ENCODE measurements around the gene NUDT1.
A peak's percentile ranks its signal among the peaks of the same experiment; 100 is the strongest.

NUDT1 gene

DNA sequence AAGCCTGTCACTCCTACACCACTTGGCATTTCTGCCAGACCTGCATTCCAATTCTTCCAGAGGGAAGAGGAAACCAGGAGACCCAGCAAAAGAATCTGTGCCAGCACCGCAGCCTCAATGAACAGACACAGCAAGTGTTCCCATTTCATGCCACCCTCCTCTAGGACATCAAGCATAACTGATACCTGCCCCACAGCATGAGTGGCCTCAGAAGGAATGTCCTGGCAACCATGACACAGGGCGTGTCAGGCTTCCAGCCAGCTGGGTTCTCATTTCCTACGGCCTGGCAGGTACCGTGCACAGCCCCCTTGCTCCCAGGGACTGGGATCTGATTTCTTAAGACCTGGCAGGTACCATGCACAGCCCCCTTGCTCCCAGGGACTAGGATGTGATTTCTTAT lies 17.1 kb upstream of the NUDT1 start:
- no peak for DNase-seq

GRCh38 chr7:2225336-2225735 lies 16.7 kb upstream of the NUDT1 start:
- DNase-seq, result no peak

DNA sequence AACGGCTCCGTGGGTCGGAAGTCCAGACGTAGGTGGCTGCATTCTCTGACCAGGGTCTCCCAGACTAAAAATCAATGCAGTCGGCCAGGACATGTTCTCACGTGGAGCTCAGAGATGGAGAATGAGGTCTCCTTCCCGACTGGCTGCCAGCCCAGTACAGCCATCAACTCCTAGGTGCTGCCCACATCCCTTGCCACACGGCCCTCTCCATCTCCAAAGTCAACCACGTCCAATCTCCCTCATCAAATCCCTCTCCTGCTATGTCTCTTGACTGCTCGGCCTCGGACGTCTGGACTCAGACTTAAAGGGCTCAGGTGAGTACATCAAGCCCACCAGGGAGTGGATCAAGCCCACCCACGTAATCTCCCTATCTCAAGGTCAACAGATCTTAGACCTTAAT lies 16.2 kb upstream of the NUDT1 start:
- DNase-seq, result no peak

- DNase-seq, result no peak
These were observed 14.3 kb upstream of the NUDT1 start for GRCh38 chr7:2227699-2228098.

- no peak for DNase-seq
These were observed 13.1 kb upstream of the NUDT1 start for GRCh38 chr7:2228921-2229320.

GRCh38 chr7:2229467-2229866 lies 12.6 kb upstream of the NUDT1 start:
- no peak for DNase-seq

DNA sequence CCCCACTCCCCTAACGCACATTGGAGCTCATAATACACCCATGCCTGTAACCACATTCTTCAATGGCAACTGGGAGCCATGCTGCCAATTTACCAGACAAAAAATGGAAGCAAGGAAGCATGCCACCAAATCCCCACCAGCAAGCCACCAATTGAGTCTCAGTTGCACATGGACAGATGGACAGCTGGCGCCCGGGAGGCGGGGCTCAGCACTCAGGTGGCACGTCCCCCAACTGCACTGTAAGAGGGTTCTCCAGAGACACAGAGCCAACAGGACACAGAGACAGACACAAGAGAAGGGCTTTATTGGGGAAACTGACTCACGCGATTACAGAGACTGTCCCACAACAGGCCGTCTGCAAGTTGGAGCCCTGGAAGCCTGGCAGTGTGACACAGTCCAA lies 11.8 kb upstream of the NUDT1 start:
- DNase-seq, result no peak

GRCh38 chr7:2230882-2231281 lies 11.1 kb upstream of the NUDT1 start:
- no peak for DNase-seq

DNA sequence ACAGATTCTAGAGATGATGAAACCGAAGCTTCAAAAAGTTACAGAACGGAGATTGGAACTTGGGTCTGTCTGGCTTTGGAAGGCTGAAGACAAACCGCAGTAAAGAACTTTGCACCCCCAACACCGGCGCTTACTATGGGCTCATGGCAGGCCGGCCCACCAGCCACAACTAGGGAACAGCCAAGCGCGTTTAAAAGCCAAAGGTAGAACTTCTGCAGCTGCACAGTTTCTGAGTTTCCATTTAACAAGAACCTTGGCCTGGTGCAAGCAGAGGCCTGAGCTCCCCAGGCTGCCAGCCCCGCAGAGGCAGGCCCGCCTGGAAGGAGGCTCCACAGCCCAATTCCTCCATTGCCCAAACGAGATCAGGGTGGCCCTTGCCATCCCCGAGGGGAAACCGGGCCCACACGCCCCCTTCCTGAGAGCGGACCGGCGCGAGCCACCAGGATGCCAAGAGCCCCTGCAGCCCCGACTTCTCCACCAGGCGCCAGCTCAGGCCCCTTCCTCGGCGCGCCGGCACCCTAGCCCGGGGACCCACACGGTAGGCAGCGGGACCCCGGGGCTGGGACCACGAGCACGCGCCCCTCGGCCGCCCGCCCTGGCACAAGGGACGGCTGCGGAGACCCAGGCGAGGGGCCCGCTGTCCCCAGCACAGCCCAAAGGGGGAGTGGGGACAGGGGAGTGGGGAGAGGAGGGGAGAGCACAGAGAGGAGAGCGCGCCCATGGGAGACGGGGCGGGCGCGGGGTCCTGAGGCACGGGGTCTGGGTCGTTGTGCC lies 9.8 kb upstream of the NUDT1 start:
- peak; percentile 44 for DNase-seq

GRCh38 chr7:2232766-2233520 lies 9.1 kb upstream of the NUDT1 start, which contains the start of gene MAD1L1:
Gene MAD1L1, minus strand, starts transcription at chr7:2232945. Its CDS starts 2,812 bp downstream, at chr7:2230133.
- DNase-seq, result peak; percentile 95

DNA sequence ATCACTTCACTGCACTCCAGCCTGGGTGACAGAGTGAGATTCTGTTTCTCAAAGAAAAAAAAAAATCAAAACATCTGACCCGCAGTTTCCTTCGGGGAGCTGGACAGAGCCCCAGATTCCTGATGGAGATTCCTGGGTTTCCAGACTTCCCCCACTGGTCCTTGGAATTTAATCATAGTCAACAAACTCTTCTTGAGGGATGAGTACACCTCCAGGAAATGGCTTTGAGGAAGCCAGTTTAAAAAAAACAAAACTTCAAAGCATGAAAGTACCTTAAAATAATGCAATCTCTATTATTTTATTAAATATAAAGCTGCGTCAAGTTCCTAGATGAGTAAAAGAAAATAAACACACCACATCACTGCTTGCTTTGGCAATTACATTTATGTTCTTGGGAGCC lies 8.1 kb upstream of the NUDT1 start:
- no peak for DNase-seq

GRCh38 chr7:2237109-2237602 lies 4.9 kb upstream of the NUDT1 start:
- peak; percentile 55 for DNase-seq

DNA sequence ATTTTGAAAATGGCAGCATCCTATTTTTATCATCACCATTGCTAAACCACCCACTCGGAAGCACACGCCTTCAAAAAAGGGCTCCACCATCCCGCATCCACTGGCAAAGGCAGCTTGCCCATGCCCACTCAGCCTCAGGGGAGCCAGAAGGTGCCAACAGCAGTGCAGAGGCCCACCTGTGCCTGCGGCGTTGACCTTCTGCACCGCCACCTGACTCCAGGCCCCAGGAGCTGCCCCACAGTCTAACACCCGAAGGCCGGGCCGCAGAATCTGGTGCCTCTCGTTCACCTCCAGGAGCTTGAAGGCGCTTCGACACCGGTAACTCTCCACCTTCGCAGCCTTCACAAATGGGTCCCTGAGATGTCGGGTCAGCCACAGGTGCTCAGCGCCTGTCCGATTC lies 2.8 kb upstream of the NUDT1 start:
- no peak for DNase-seq

DNA sequence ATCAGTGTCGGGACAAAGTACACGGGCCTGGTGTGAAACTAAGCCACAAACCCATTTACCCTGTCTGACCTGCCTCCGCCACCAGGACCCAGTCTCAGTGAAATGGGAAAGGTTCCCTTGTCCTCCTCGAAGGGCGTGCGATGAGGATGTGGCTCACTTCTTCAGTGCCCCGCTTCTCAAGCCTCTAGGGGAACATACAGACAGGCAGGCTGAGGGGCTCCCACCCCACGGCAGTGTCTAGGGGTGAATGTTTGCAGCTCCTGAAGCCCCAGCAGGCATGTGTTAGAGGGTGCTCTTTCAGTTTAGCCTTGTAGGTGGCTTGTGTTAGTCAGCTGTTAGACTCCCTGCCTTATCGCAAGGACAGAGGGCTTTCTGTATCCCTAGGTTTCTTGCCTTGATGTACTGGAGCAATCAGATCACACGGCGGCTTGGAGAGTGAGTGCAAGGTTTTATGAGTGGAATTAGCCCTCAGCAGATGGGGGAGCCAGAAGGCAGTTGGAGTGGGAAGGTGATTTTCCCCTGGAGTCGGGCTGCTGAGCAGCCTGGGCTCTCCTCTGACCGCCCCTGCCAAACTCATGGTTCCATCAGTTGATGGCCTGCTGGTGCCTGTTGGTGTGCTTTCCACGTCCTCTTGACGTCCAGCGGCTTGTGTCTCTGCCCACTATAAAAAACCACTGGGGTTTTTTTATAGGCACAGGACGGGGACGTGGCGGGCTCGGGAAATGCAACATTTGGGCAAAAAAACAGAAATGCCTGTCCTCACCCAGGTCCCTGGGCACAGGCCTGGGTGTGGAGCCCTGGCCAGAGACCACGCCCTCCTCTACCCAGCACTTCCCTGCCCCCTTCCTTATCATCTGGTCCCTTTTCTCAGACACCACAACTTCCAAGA lies 759 bp downstream of the NUDT1 start:
- DNase-seq, result peak; percentile 69

GRCh38 chr7:2243458-2243857 lies 1.4 kb downstream of the NUDT1 start:
- peak; percentile 26 for DNase-seq

- no peak for DNase-seq
These were observed 2.5 kb downstream of the NUDT1 start for GRCh38 chr7:2244404-2244995.

DNA sequence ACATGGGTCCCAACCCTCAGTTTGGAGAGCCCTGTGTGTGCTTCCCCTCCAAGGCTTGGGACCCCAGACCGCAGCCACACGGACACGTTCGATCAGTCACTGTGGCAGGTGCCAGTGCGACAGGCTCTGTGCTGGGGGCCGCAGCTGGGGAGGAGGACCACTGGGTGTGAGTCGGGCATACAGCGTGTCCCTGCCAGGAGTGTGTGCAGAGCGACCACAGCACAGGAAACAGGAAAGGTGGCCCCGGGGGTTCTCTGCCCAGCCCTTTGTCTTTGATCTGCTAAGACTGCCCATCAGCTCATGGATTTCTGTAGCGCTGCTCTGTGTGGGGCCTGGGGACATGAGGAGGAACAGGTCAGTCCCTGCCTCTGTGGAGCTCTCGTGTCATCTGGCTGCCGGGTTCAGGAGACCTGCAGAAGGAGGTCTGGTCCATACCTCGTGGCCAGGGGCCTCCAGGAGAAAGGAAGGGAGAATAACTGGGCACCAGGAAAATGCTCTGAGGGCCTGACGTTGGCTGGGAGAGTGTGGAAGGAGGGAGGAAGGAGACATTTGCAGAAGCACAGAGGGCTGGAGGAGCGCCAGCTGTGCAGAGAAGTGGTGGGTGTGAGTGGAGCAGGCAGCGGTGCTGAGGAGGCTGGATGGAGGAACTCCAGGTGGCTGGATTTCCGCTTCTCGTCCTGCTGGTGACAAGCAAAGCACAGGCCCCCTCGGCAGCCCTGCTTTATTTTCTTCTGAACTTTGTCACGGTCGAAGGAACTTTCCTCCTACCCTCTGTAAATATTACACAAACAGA lies 4.1 kb downstream of the NUDT1 start:
- DNase-seq, result peak; percentile 68

DNA sequence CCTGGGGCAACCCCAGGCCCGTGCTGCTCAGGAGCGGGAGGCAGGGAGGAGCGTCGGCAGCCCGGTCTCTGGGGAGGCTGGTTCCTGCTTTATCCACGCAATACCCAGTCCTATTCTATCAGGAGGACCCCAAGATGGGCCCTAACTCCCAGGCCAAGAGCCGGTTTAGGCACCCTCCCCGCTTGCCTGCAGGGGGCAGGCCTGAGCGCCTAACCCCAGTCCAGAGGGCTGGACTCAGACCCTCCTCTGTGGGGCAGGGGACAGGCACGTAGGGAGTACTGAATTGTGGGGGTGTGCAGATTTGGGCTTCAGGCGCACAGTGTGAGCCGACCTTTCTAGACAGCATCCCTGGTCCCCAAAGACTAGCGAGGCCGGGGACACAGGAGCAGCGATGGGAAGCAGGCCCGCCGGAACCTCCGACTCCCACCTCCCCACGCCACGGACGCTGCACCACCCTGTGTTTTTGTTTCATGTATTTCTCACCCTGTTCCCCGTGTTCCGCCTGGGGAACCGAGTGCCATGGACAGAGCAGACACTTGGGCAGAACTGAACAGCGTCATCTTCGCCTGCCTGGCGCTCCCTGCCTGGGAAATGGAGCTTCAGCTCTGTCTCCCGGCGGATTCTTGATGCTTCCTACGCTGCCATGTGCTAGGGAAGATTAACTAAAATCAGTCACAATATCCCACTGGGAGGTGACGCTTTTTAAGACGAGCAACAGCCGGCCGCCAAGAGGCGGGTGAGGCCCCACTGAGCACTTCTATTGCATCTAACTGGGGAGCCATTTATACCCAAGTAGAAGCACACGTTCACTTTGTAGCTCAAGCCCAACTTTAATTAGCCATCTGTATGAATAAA lies 5.3 kb downstream of the NUDT1 start:
- DNase-seq, result peak; percentile 56

- DNase-seq, result peak; percentile 92
These were observed 7.1 kb downstream of the NUDT1 start for GRCh38 chr7:2248984-2249694.

DNA sequence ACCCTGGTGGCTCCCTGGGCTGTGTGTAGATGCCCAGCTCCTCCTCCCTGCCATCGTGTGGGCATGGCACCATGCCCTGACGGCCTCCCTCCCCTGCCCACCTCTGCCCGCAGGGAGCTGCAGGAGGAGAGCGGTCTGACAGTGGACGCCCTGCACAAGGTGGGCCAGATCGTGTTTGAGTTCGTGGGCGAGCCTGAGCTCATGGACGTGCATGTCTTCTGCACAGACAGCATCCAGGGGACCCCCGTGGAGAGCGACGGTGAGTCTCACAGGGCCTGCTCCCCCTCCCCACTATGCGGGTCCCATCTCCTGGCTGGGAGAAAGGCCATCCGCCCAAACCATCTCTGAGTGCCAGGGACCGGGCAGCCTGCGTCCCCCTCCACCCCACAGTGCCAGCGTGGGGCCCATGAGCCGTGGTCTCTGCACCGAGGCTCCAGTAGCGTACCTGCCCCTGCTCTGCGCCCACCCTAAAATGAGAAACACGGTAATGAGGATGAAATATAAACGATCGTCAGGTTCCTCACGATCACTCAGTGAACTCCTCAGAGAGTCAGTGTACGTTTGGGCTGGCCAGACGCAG lies 7.8 kb downstream of the NUDT1 start:
- no peak for DNase-seq
